ENCODE results near the gene ABCA13.

ABCA13 gene

DNA sequence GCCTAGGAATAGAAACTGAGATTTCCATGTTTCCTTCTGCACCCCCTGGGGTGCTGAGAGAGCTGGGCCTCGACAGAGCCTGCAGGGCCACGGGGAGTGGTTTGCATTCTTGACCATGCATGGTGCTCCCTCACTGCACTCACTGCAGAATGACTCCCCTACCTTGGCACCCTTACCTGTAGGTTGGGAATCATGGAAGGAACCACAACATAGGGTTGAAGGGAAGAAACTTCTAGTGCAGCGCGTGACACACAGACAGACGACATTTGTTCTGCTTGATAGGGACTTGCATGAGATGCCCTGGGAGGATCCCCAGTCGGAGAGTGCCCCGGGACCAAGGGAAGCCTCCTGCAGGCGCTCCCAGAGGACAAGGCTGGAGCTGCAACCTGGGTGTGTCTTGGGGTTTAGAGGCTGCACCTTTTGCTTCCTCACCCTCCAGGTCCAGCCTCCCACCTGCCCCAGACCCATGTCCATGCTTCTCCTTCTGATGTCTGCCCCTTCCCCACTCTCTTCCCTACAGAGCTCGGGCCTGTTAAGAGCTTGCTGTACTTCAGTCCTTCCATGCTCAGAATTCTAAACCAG lies 245.2 kb downstream of the ABCA13 start:
- no peaks in the 10 kb centered on the region for H3K36me3 Mint-ChIP-seq (ENCODE audit: insufficient read depth)
- ATAC-seq (replicated peaks; ENCODE audit: extremely low read depth, poor library complexity, severe bottlenecking), result no peak
- H3K4me1 Mint-ChIP-seq, result no peaks in the 10 kb centered on the region
- H3K27me3 Mint-ChIP-seq, result peaks cover 9% of the 10 kb centered on the region
- H3K4me3 Mint-ChIP-seq, result no peak overlapping the region
- no peak for DNase-seq (ENCODE audit: low spot score in 2 of 2)
- peaks cover 1% of the 10 kb centered on the region for H3K9me3 Mint-ChIP-seq
- no peak overlapping the region for H3K27ac Mint-ChIP-seq (ENCODE audit: low read depth)

GRCh38 chr7:48419401-48419800 lies 248.1 kb downstream of the ABCA13 start:
- Mint-ChIP-seq H3K4me3 (no peak overlapping the region), H3K36me3 (ENCODE audit: insufficient read depth) (no peaks in the 10 kb centered on the region), H3K4me1 (no peaks in the 10 kb centered on the region), H3K9me3 (peaks cover 6% of the 10 kb centered on the region), H3K27me3 (peaks cover 9% of the 10 kb centered on the region), H3K27ac (ENCODE audit: low read depth) (no peak overlapping the region)
- DNase-seq (ENCODE audit: low spot score in 2 of 2), result no peak
- ATAC-seq (replicated peaks; ENCODE audit: extremely low read depth, poor library complexity, severe bottlenecking), result no peak

GRCh38 chr7:48420206-48420605 lies 248.9 kb downstream of the ABCA13 start:
- no peak for ATAC-seq (replicated peaks; ENCODE audit: extremely low read depth, poor library complexity, severe bottlenecking)
- H3K27ac Mint-ChIP-seq (ENCODE audit: low read depth), result no peak overlapping the region
- no peaks in the 10 kb centered on the region for H3K4me1 Mint-ChIP-seq
- no peaks in the 10 kb centered on the region for H3K36me3 Mint-ChIP-seq (ENCODE audit: insufficient read depth)
- H3K4me3 Mint-ChIP-seq, result no peak overlapping the region
- H3K27me3 Mint-ChIP-seq, result peaks cover 9% of the 10 kb centered on the region
- H3K9me3 Mint-ChIP-seq, result peaks cover 6% of the 10 kb centered on the region
- no peak for DNase-seq (ENCODE audit: low spot score in 2 of 2)

GRCh38 chr7:48421357-48421756 lies 250.1 kb downstream of the ABCA13 start:
- Mint-ChIP-seq H3K36me3 (ENCODE audit: insufficient read depth) (no peaks in the 10 kb centered on the region), H3K4me3 (no peak overlapping the region), H3K9me3 (peaks cover 6% of the 10 kb centered on the region), H3K27me3 (peaks cover 8% of the 10 kb centered on the region), H3K4me1 (no peaks in the 10 kb centered on the region), H3K27ac (ENCODE audit: low read depth) (no peak overlapping the region)
- DNase-seq (ENCODE audit: low spot score in 2 of 2) (no peak), ATAC-seq (replicated peaks; ENCODE audit: extremely low read depth, poor library complexity, severe bottlenecking) (no peak)

DNA sequence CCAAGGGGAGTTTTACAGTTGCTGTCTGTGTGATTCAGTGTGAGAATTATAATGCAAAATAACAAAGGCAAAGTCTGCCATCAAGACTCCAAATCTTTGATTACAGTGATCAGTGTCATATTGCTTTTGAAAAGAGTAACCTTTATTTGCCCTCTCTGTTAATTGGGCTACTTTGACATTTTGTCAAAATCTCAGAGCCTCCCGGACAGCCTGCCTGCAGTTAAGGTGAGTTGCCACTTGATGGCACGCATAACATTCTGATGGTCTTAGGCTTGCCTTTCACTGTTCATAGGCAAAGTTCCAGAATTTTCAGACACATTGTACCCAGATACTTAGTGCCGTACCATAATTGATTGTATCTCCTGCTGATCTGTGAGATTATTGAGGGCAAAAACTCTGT lies 253.5 kb downstream of the ABCA13 start:
- Mint-ChIP-seq H3K4me3 (no peak overlapping the region), H3K27ac (ENCODE audit: low read depth) (no peak overlapping the region), H3K9me3 (peaks cover 6% of the 10 kb centered on the region), H3K27me3 (no peaks in the 10 kb centered on the region), H3K4me1 (no peaks in the 10 kb centered on the region), H3K36me3 (ENCODE audit: insufficient read depth) (no peaks in the 10 kb centered on the region)
- no peak for ATAC-seq (replicated peaks; ENCODE audit: extremely low read depth, poor library complexity, severe bottlenecking)
- no peak for DNase-seq (ENCODE audit: low spot score in 2 of 2)

DNA sequence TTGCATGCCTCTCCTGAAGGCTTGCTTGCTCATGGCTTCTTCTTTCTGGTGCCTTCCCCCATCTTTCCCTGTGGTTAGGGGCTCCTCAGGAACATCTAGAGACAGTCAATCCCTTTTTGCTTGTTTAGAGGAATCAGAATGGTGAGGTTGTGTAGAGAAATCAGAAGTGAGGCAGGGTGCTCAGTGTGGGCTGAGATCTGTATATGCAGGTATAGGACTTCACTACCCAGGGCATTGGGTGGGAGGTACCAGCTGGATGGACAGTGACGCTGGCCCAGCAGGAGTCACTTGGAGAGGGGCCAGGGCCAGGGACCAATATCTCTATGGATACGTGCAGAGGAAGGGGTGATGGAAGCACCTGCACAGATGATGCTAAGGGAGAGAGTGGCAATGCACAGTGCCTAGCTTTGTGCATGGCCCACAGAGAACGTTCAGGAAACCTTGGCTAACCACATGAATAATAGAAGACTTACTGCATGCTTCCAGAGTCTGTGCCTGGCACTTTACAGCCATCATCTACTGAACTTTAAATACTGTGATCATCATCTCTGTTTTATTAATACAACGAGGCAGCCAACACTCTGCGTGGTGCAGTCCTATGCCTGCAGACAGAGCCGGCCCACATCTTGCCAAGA lies 255.2 kb downstream of the ABCA13 start:
- Mint-ChIP-seq H3K4me1 (no peaks in the 10 kb centered on the region), H3K27ac (ENCODE audit: low read depth) (no peak overlapping the region)

GRCh38 chr7:48426966-48427555 lies 255.8 kb downstream of the ABCA13 start:
- DNase-seq (ENCODE audit: low spot score in 2 of 2), result no peak
- Mint-ChIP-seq H3K36me3 (ENCODE audit: insufficient read depth) (no peaks in the 10 kb centered on the region), H3K9me3 (no peaks in the 10 kb centered on the region), H3K4me3 (no peak overlapping the region), H3K27ac (ENCODE audit: low read depth) (no peak overlapping the region), H3K4me1 (no peaks in the 10 kb centered on the region), H3K27me3 (no peaks in the 10 kb centered on the region)
- no peak for ATAC-seq (replicated peaks; ENCODE audit: extremely low read depth, poor library complexity, severe bottlenecking)

More for the DNA sequence above, 255.2 kb downstream of the ABCA13 start:
- no peaks in the 10 kb centered on the region for H3K36me3 Mint-ChIP-seq (ENCODE audit: insufficient read depth)
- DNase-seq (ENCODE audit: low spot score in 2 of 2) (no peak), ATAC-seq (replicated peaks; ENCODE audit: extremely low read depth, poor library complexity, severe bottlenecking) (no peak)
- H3K9me3 Mint-ChIP-seq, result peaks cover 5% of the 10 kb centered on the region
- no peak overlapping the region for H3K4me3 Mint-ChIP-seq
- no peaks in the 10 kb centered on the region for H3K27me3 Mint-ChIP-seq

- Mint-ChIP-seq H3K4me1 (no peaks in the 10 kb centered on the region), H3K9me3 (no peaks in the 10 kb centered on the region), H3K4me3 (no peak overlapping the region), H3K27ac (ENCODE audit: low read depth) (no peak overlapping the region), H3K36me3 (ENCODE audit: insufficient read depth) (no peaks in the 10 kb centered on the region), H3K27me3 (no peaks in the 10 kb centered on the region)
- DNase-seq (ENCODE audit: low spot score in 2 of 2) (no peak), ATAC-seq (replicated peaks; ENCODE audit: extremely low read depth, poor library complexity, severe bottlenecking) (no peak)
These were observed 256.4 kb downstream of the ABCA13 start for GRCh38 chr7:48427671-48428070.

GRCh38 chr7:48428091-48428684 lies 256.9 kb downstream of the ABCA13 start:
- ATAC-seq (replicated peaks; ENCODE audit: extremely low read depth, poor library complexity, severe bottlenecking) (no peak), DNase-seq (ENCODE audit: low spot score in 2 of 2) (no peak)
- H3K36me3 Mint-ChIP-seq (ENCODE audit: insufficient read depth), result no peaks in the 10 kb centered on the region
- H3K27ac Mint-ChIP-seq (ENCODE audit: low read depth), result no peak overlapping the region
- H3K27me3 Mint-ChIP-seq, result no peaks in the 10 kb centered on the region
- H3K4me1 Mint-ChIP-seq, result no peaks in the 10 kb centered on the region
- H3K9me3 Mint-ChIP-seq, result no peaks in the 10 kb centered on the region
- H3K4me3 Mint-ChIP-seq, result no peak overlapping the region

DNA sequence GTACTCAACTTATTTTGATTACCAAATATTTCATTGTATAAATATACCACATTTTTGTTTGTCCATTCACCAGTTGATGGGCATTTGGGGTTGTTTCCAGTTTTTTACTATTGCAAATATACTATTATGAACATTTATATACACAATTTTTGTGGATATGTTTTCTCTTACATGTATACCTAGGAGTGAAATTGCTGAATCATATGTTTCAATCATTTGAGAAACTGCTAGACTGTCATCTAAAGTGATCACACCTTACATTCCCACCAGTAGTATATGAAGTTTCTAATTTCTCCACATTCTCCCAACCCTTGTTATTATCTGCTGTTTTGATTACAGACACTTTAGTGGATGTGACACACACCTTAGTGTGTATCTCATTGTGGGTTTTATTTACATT lies 257.9 kb downstream of the ABCA13 start:
- H3K36me3 Mint-ChIP-seq (ENCODE audit: insufficient read depth), result no peaks in the 10 kb centered on the region
- H3K27me3 Mint-ChIP-seq, result no peaks in the 10 kb centered on the region
- no peak overlapping the region for H3K27ac Mint-ChIP-seq (ENCODE audit: low read depth)
- DNase-seq (ENCODE audit: low spot score in 2 of 2) (no peak), ATAC-seq (replicated peaks; ENCODE audit: extremely low read depth, poor library complexity, severe bottlenecking) (no peak)
- H3K4me3 Mint-ChIP-seq, result no peak overlapping the region
- H3K4me1 Mint-ChIP-seq, result no peaks in the 10 kb centered on the region
- no peaks in the 10 kb centered on the region for H3K9me3 Mint-ChIP-seq

DNA sequence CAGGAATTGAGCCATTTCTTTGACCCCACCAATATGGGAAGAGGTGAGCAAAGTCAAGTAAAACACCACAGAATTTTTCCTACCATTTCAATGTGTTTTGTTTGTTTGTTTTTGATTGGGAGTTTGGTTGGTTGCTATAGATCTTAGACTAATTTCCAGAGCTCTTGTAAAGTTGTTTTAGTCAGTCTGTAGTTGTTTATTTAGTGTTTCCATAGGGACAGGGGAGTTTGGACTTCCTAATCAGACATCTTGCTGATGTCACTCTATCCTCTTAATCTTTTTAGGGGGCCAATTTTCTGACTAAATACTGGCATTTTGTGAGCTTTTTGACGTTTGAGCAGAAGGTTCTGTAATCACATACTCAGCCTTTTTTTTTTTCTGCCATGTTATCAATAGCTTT lies 266.9 kb downstream of the ABCA13 start:
- DNase-seq (ENCODE audit: low spot score in 2 of 2) (no peak), ATAC-seq (replicated peaks; ENCODE audit: extremely low read depth, poor library complexity, severe bottlenecking) (no peak)
- no peak overlapping the region for H3K4me3 Mint-ChIP-seq
- H3K9me3 Mint-ChIP-seq, result peaks cover 6% of the 10 kb centered on the region
- no peak overlapping the region for H3K27ac Mint-ChIP-seq (ENCODE audit: low read depth)
- no peaks in the 10 kb centered on the region for H3K4me1 Mint-ChIP-seq
- no peaks in the 10 kb centered on the region for H3K27me3 Mint-ChIP-seq
- no peaks in the 10 kb centered on the region for H3K36me3 Mint-ChIP-seq (ENCODE audit: insufficient read depth)

GRCh38 chr7:48441848-48442492 lies 270.7 kb downstream of the ABCA13 start:
- no peak for DNase-seq (ENCODE audit: low spot score in 2 of 2)
- H3K36me3 Mint-ChIP-seq (ENCODE audit: insufficient read depth), result no peaks in the 10 kb centered on the region

More at GRCh38 chr7:48441848-48442492, 270.7 kb downstream of the ABCA13 start:
- Mint-ChIP-seq H3K27me3 (no peaks in the 10 kb centered on the region), H3K4me3 (no peak overlapping the region), H3K9me3 (peaks cover 23% of the 10 kb centered on the region), H3K4me1 (peaks cover 9% of the 10 kb centered on the region), H3K27ac (ENCODE audit: low read depth) (no peak overlapping the region)
- ATAC-seq (replicated peaks; ENCODE audit: extremely low read depth, poor library complexity, severe bottlenecking), result no peak

Measured in central memory CD8-positive, alpha-beta T cell (primary cell).